GM12878 (cell line): ENCODE measurements around the gene RINL. TPM values are rescaled to one million over a fixed set of nuclear protein-coding genes. Genes with fewer than 3 reads are reported as not detected.

Source experiments
- CEBPZ ChIP-seq: fragments of 150-350 bp; IDR thresholded peaks from 2 replicates; pipeline ENCODE4 v1.6.1; 2016; ENCODE audit warnings: low read depth, low read length
- CHD1 ChIP-seq: IDR thresholded peaks from 2 replicates; pipeline ENCODE4 v1.6.1; 2012; ENCODE audit warnings: low read depth, low read length, improper control_type of control experiment
- CHD2 ChIP-seq: IDR thresholded peaks from 2 replicates; pipeline ENCODE4 v1.6.1; 2011; ENCODE audit warnings: low read depth, low read length, improper control_type of control experiment, borderline replicate concordance
- CREM ChIP-seq: IDR thresholded peaks from 2 replicates; pipeline ENCODE4 v1.6.1; 2014; ENCODE audit warnings: antibody characterized with exemption, low read depth
- EGR1 ChIP-seq, 2 experiments: IDR thresholded peaks; 1 replicate in 1 of 2; 2 replicates in 1 of 2; pipeline ENCODE4 v1.6.1; 2011 to 2012; ENCODE audit warnings: low read depth in 2 of 2, low read length in 2 of 2, borderline replicate concordance in 1 of 2, mild to moderate bottlenecking in 1 of 2, moderate library complexity in 1 of 2
- IKZF2 ChIP-seq, 2 experiments: fragments of 450-650 bp; IDR thresholded peaks; 2 replicates each; pipeline ENCODE4 v1.6.1; 2017; ENCODE audit warnings: mild to moderate bottlenecking in 2 of 2, moderate library complexity in 2 of 2
- JUNB ChIP-seq: IDR thresholded peaks from 2 replicates; pipeline ENCODE4 v1.6.1; 2016; ENCODE audit warnings: antibody characterized with exemption, mild to moderate bottlenecking
- NFIC ChIP-seq: IDR thresholded peaks from 2 replicates; pipeline ENCODE4 v1.6.1; 2012; ENCODE audit warnings: low read depth, mild to moderate bottlenecking, inconsistent platforms, low read length, moderate library complexity
- NRF1 ChIP-seq: conservative IDR thresholded peaks from 2 replicates; pipeline ENCODE4 v1.6.1; 2011; ENCODE audit warnings: mild to moderate bottlenecking, low read depth, low read length, improper control_type of control experiment
- POLR2AphosphoS5 ChIP-seq: IDR thresholded peaks from 2 replicates; pipeline ENCODE4 v1.6.1; 2011; ENCODE audit warnings: mild to moderate bottlenecking, low read length, inconsistent platforms
- SIN3A ChIP-seq: IDR thresholded peaks from 2 replicates; pipeline ENCODE4 v1.6.1; 2012; ENCODE audit warnings: low read depth, low read length, improper control_type of control experiment
- SIX5 ChIP-seq: IDR thresholded peaks from 2 replicates; pipeline ENCODE4 v1.6.1; 2011; ENCODE audit warnings: mild to moderate bottlenecking, low read depth, low read length, moderate library complexity; ENCODE audit not compliant: severe bottlenecking
- STAT3 ChIP-seq: IDR thresholded peaks from 2 replicates; pipeline ENCODE4 v1.6.1; 2011; ENCODE audit warnings: low read depth, low read length, improper control_type of control experiment
- TCF3 ChIP-seq: IDR thresholded peaks from 2 replicates; pipeline ENCODE4 v1.6.1; 2012; ENCODE audit warnings: low read depth, mild to moderate bottlenecking, low read length, borderline replicate concordance; ENCODE audit not compliant: insufficient read depth
- ZBED1 ChIP-seq: IDR thresholded peaks from 2 replicates; pipeline ENCODE4 v1.6.1; 2016; ENCODE audit warnings: borderline replicate concordance
- ZNF384 ChIP-seq: IDR thresholded peaks from 2 replicates; pipeline ENCODE4 v1.6.1; 2012; ENCODE audit warnings: low read depth, mild to moderate bottlenecking, low read length, improper control_type of control experiment, borderline replicate concordance
- polyA plus RNA-seq, 11 experiments: library from polyadenylated mRNA; depleted of rRNA in 4 of 11; unstranded in 6 of 11; stranded (reverse) in 5 of 11; fragments of >200 nt; fragmentation: Nextera tagmentation in 4 of 11; fragmentation: Illumina TruSeq in 1 of 11; extraction: Ambion mirVana in 4 of 11; extraction: Trizol in 1 of 11; gene quantifications; 1 replicate in 1 of 11; 2 replicates in 10 of 11; pipeline versions ENCODE4 v1.2.1 to v1.2.3, GENCODE V29; 2011 to 2016; ENCODE audit warnings: inconsistent platforms in 2 of 11, missing spikeins in 2 of 11, low read depth in 1 of 11
- total RNA-seq, 4 experiments: library from RNA; depleted of rRNA in 3 of 4; stranded (reverse); fragments of >200 nt in 3 of 4; fragmentation: Illumina TruSeq in 1 of 4; extraction: Trizol in 1 of 4; gene quantifications; 2 replicates each; pipeline versions ENCODE4 v1.2.1 to v1.2.3, GENCODE V29; 2013 to 2021
- TF ChIP-seq, protein P1 (sequence below): IDR thresholded peaks from 2 replicates; pipeline ENCODE4 v1.6.1; 2011; ENCODE audit warnings: mild to moderate bottlenecking, low read depth, low read length, moderate library complexity; ENCODE audit not compliant: insufficient replicate concordance
- TF ChIP-seq, protein P2 (sequence below): fragments of 450-650 bp; conservative IDR thresholded peaks from 2 replicates; pipeline ENCODE4 v1.6.1; 2017; ENCODE audit warnings: mild to moderate bottlenecking, moderate library complexity
- TF ChIP-seq, protein P3 (sequence below), 3 experiments: IDR thresholded peaks in 2 of 3; conservative IDR thresholded peaks in 1 of 3; 2 replicates each; pipeline ENCODE4 v1.5.1; 2011; ENCODE audit warnings: low read depth in 3 of 3, low read length in 3 of 3, mild to moderate bottlenecking in 3 of 3, control low read depth in 2 of 3, moderate library complexity in 2 of 3, inconsistent platforms in 1 of 3, mixed read lengths in 1 of 3; ENCODE audit not compliant: control insufficient read depth in 2 of 3, insufficient read depth in 1 of 3; ENCODE audit errors: extremely low read depth in 1 of 3

Gene RINL
- total and polyA plus RNA-seq, 10 of the 15 experiments (the other 5 are each of a cell fraction or from before 2014, with no cell fraction given), result 14.5 to 64.2 (median 47.6) TPM

DNA sequence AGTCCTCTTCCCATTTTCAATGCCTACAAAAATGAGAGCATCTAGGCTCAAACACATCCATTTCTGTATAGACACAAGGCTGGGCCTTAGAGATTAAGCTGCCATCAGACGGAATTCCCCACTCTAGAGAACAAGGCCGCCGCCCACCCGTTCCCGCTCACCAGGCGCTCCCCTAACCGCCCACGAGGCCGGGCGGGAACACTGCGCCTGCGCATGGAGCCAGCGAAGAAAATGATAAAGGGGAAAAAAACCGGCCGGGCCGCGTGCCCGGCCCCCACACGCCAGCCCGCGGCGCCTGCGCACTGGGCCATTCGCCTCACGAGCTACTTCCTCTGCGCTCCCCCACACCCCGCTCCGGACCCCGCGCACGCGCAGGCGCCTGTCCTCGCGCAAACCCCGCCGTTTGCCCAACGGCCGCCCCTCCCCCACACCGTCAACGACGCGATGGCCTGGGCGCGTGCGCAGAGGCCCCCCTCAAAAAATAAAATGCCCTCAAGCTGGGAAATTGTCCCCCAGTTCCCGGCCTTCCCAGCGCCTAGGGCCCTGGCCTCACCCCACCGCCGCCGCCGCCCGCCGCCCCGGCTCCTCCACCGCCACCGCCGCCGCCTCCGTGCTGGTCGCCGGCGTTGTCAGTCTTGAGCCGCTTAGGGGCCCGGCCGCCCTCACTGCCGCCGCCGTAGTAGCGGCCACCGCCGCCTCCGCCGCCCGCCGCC lies 28.8 kb downstream of the RINL start (continued):
- TF ChIP-seq TCF3, result no peak
- TF ChIP-seq ZNF384, result peak; percentile 85
- TF ChIP-seq EGR1 (IDR thresholded peaks at IDR 0.05; ENCODE audit: borderline replicate concordance in 1 of 2, low read depth in 2 of 2, low read length in 2 of 2), result peak in 1 of 2 experiments; percentile 96; a peak in 2 of 3 replicates
- TF ChIP-seq, protein P1, sequence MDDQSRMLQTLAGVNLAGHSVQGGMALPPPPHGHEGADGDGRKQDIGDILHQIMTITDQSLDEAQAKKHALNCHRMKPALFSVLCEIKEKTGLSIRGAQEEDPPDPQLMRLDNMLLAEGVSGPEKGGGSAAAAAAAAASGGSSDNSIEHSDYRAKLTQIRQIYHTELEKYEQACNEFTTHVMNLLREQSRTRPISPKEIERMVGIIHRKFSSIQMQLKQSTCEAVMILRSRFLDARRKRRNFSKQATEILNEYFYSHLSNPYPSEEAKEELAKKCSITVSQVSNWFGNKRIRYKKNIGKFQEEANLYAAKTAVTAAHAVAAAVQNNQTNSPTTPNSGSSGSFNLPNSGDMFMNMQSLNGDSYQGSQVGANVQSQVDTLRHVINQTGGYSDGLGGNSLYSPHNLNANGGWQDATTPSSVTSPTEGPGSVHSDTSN, result no peak
- TF ChIP-seq NFIC, result no peak
- no peak for TF ChIP-seq SIX5
- TF ChIP-seq CEBPZ, result no peak
- TF ChIP-seq ZBED1, result no peak
- no peak for TF ChIP-seq STAT3
- TF ChIP-seq CHD2, result peak; percentile 55
- peak; percentile 70; the same call in 1 of the 2 replicates for TF ChIP-seq SIN3A
- peak; percentile 97 for TF ChIP-seq NRF1
- TF ChIP-seq IKZF2 (IDR thresholded peaks at IDR 0.05), result no peak; a peak in 1 of 4 replicates
- TF ChIP-seq, protein P2, sequence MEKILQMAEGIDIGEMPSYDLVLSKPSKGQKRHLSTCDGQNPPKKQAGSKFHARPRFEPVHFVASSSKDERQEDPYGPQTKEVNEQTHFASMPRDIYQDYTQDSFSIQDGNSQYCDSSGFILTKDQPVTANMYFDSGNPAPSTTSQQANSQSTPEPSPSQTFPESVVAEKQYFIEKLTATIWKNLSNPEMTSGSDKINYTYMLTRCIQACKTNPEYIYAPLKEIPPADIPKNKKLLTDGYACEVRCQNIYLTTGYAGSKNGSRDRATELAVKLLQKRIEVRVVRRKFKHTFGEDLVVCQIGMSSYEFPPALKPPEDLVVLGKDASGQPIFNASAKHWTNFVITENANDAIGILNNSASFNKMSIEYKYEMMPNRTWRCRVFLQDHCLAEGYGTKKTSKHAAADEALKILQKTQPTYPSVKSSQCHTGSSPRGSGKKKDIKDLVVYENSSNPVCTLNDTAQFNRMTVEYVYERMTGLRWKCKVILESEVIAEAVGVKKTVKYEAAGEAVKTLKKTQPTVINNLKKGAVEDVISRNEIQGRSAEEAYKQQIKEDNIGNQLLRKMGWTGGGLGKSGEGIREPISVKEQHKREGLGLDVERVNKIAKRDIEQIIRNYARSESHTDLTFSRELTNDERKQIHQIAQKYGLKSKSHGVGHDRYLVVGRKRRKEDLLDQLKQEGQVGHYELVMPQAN, result peak; percentile 75
- TF ChIP-seq CHD1, result peak; percentile 91; the same call in 1 of the 2 replicates
- TF ChIP-seq JUNB, result no peak
- 0 out of 2 replicates have a peak, but pooled peaks have one; percentile 52 for TF ChIP-seq POLR2AphosphoS5
- TF ChIP-seq, protein P3, sequence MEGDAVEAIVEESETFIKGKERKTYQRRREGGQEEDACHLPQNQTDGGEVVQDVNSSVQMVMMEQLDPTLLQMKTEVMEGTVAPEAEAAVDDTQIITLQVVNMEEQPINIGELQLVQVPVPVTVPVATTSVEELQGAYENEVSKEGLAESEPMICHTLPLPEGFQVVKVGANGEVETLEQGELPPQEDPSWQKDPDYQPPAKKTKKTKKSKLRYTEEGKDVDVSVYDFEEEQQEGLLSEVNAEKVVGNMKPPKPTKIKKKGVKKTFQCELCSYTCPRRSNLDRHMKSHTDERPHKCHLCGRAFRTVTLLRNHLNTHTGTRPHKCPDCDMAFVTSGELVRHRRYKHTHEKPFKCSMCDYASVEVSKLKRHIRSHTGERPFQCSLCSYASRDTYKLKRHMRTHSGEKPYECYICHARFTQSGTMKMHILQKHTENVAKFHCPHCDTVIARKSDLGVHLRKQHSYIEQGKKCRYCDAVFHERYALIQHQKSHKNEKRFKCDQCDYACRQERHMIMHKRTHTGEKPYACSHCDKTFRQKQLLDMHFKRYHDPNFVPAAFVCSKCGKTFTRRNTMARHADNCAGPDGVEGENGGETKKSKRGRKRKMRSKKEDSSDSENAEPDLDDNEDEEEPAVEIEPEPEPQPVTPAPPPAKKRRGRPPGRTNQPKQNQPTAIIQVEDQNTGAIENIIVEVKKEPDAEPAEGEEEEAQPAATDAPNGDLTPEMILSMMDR (IDR thresholded peaks at IDR 0.05 in 2 of 3, conservative IDR thresholded peaks at IDR 0.05 in 1 of 3; ENCODE audit: control insufficient read depth in 2 of 3, extremely low read depth in 1 of 3, insufficient read depth in 1 of 3, low read depth in 3 of 3, low read length in 3 of 3), result no peak
- no peak for TF ChIP-seq CREM
